Coronary artery (tissue), 2 donors: Measurements from ENCODE around the gene IGFBPL1.
"Not testable (repeated sequence)": the region's sequence is repeated elsewhere in the genome, so short reads cannot be mapped to it uniquely, and the experiment has no call there.

Source experiments
- DNase-seq: peaks from one replicate; pipeline ENCODE4 v3.0.0-alpha.2; 2017; ENCODE audit warnings: low spot score
- H3K27ac ChIP-seq, 2 donors: fragments of 200-600 bp; sonication (generic); one replicate each; pipeline ENCODE4 v1.5.1; 2016 to 2019
- H3K4me3 ChIP-seq: fragments of 200-600 bp; sonication (generic); 2 replicates; pipeline ENCODE4 v1.5.1; 2016; ENCODE audit warnings: mild to moderate bottlenecking, moderate library complexity
- TF ChIP-seq, protein P1 (sequence below): fragments of 200-600 bp; sonication (generic); IDR thresholded peaks from one replicate; pipeline ENCODE4 v1.5.1; 2019; ENCODE audit warnings: antibody characterized with exemption

IGFBPL1 gene, protein sequence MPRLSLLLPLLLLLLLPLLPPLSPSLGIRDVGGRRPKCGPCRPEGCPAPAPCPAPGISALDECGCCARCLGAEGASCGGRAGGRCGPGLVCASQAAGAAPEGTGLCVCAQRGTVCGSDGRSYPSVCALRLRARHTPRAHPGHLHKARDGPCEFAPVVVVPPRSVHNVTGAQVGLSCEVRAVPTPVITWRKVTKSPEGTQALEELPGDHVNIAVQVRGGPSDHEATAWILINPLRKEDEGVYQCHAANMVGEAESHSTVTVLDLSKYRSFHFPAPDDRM

GRCh38 chr9:38423973-38424843 is at the start of gene IGFBPL1:
TSS of gene IGFBPL1 (minus strand) at chr9:38424454. CDS start at chr9:38424424, 30 bp downstream.
- DNase-seq, result peak; percentile 63
- Histone ChIP-seq H3K4me3 (peak within 1 kb of the TSS; percentile 70), H3K27ac (peak within 1 kb of the TSS; percentile 57 to 73)
- TF ChIP-seq, protein P1, sequence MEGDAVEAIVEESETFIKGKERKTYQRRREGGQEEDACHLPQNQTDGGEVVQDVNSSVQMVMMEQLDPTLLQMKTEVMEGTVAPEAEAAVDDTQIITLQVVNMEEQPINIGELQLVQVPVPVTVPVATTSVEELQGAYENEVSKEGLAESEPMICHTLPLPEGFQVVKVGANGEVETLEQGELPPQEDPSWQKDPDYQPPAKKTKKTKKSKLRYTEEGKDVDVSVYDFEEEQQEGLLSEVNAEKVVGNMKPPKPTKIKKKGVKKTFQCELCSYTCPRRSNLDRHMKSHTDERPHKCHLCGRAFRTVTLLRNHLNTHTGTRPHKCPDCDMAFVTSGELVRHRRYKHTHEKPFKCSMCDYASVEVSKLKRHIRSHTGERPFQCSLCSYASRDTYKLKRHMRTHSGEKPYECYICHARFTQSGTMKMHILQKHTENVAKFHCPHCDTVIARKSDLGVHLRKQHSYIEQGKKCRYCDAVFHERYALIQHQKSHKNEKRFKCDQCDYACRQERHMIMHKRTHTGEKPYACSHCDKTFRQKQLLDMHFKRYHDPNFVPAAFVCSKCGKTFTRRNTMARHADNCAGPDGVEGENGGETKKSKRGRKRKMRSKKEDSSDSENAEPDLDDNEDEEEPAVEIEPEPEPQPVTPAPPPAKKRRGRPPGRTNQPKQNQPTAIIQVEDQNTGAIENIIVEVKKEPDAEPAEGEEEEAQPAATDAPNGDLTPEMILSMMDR, result no peak

- not testable (repeated sequence) for H3K27ac ChIP-seq, H3K4me3 ChIP-seq, DNase-seq
Observed at GRCh38 chr9:38472583-38473249, 48.5 kb upstream of the IGFBPL1 start.

DNA sequence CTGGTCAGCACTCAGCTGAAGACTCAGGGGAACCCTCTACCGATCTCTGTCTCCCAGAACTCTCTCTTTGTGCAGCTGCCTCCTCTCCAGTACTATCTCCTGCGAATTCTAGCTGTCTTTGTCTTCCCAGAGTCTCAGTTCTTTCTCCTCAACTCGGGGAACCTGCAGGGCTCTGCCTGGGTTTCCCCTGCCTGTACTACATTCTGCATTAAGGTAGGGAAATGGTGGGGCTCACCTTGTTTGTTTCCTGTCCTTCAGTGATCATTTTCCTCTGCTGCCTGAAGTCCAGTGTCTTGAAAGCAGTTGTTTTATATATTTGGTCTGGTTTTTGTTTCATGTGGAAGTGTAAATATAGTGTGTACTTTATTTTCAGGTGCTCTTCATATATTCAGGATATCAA is 43.1 kb upstream of the IGFBPL1 start:
- TF ChIP-seq, protein P1, result no peak
- DNase-seq, result no peak
- no peak overlapping the region for H3K4me3 ChIP-seq
- H3K27ac ChIP-seq, result no peak overlapping the region

GRCh38 chr9:38453835-38454234 is 29.6 kb upstream of the IGFBPL1 start:
- DNase-seq, result no peak
- TF ChIP-seq, protein P1, result no peak
- Histone ChIP-seq H3K4me3 (no peak overlapping the region), H3K27ac (no peak overlapping the region)

DNA sequence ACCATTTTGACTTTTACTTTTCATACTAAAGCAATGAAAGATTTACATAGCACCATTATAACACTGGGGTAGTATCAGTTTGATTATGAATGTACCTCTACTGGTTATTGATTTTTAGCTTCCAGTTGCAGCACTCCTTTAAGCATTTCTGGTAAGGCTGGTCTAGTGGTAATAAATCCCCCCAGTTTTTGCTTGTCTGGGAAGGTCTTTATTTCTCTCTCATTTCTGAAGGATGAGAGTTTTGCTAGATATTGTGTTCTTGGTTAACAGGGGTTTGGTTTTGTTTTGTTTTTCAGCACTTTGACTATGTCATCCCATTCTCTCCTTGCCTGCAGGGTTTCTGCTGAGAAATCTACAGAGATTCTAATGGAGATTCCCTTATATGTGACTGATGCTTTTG is 26.9 kb upstream of the IGFBPL1 start:
- Histone ChIP-seq H3K27ac (no peak overlapping the region), H3K4me3 (no peak overlapping the region)
- no peak for DNase-seq
- TF ChIP-seq, protein P1, result no peak

- Histone ChIP-seq H3K4me3 (no peak overlapping the region), H3K27ac (no peak overlapping the region)
- DNase-seq, result no peak
- TF ChIP-seq, protein P1, result no peak
Observed at GRCh38 chr9:38447703-38448102, 23.4 kb upstream of the IGFBPL1 start.
